MM.1S (cell line): ENCODE measurements around the gene GPR160.

Experiments used
- DNase-seq: peaks from one replicate; pipeline ENCODE4 v3.0.0-alpha.2; 2015
- H2AFZ ChIP-seq: fragments of 300-600 bp; sonication (generic); 2 replicates; pipeline ENCODE4 v1.6.0; 2016; ENCODE audit warnings: antibody characterized with exemption, low read length
- H3F3A ChIP-seq: fragments of 300-600 bp; sonication (generic); 2 replicates; pipeline ENCODE4 v1.6.1; 2016; ENCODE audit warnings: mild to moderate bottlenecking, antibody characterized with exemption, low read length, moderate library complexity, mixed read lengths; ENCODE audit not compliant: insufficient read depth
- H3K27ac ChIP-seq: fragments of 300-600 bp; sonication (generic); 2 replicates; pipeline ENCODE4 v1.5.1; 2016; ENCODE audit warnings: mild to moderate bottlenecking, low read length
- H3K27me3 ChIP-seq: fragments of 300-600 bp; sonication (generic); replicated peaks from 2 replicates; pipeline ENCODE4 v1.6.0; 2016; ENCODE audit warnings: low read length; ENCODE audit not compliant: insufficient read depth
- H3K36me3 ChIP-seq: fragments of 300-600 bp; sonication (generic); replicated peaks from 2 replicates; pipeline ENCODE4 v1.6.1; 2016; ENCODE audit warnings: mild to moderate bottlenecking, low read length, mixed read lengths; ENCODE audit not compliant: insufficient read depth
- H3K4me1 ChIP-seq: fragments of 300-600 bp; sonication (generic); 2 replicates; pipeline ENCODE4 v1.6.1; 2016; ENCODE audit warnings: low read length, mixed read lengths
- H3K4me2 ChIP-seq: fragments of 300-600 bp; sonication (generic); 2 replicates; pipeline ENCODE4 v1.6.0; 2016; ENCODE audit warnings: low read depth, low read length
- H3K4me3 ChIP-seq: fragments of 300-600 bp; sonication (generic); 2 replicates; pipeline ENCODE4 v1.5.1; 2016; ENCODE audit warnings: low read length, mixed read lengths
- H3K79me2 ChIP-seq: fragments of 300-600 bp; sonication (generic); 2 replicates; pipeline ENCODE4 v1.6.1; 2016; ENCODE audit warnings: mixed run types, low read length, mixed read lengths
- H3K9ac ChIP-seq: fragments of 300-600 bp; sonication (generic); 2 replicates; pipeline ENCODE4 v1.6.1; 2016; ENCODE audit warnings: low read length, mixed read lengths
- H3K9me2 ChIP-seq: fragments of 300-600 bp; sonication (generic); replicated peaks from 2 replicates; pipeline ENCODE4 v1.6.1; 2016; ENCODE audit warnings: mild to moderate bottlenecking, low read length, mixed read lengths; ENCODE audit not compliant: insufficient read depth
- H3K9me3 ChIP-seq: fragments of 300-600 bp; sonication (generic); replicated peaks from 2 replicates; pipeline ENCODE4 v1.6.1; 2016; ENCODE audit warnings: mild to moderate bottlenecking, low read length, mixed read lengths; ENCODE audit not compliant: insufficient read depth
- H4K20me1 ChIP-seq: fragments of 300-600 bp; sonication (generic); 2 replicates; pipeline ENCODE4 v1.6.1; 2016; ENCODE audit warnings: mild to moderate bottlenecking, low read length, moderate library complexity, mixed read lengths; ENCODE audit not compliant: insufficient read depth
- CTCF ChIP-seq: fragments of 300-600 bp; sonication (generic); IDR thresholded peaks from 2 replicates; pipeline ENCODE4 v1.5.1; 2016; ENCODE audit warnings: antibody characterized with exemption, low read length, mixed read lengths
- EZH2 ChIP-seq: fragments of 300-600 bp; sonication (generic); optimal IDR thresholded peaks from 2 replicates; pipeline ENCODE3; 2017; ENCODE audit warnings: low read depth, mild to moderate bottlenecking, antibody characterized with exemption, low read length, mixed read lengths
- EZH2phosphoT487 ChIP-seq: fragments of 300-600 bp; sonication (generic); IDR thresholded peaks from 2 replicates; pipeline ENCODE4 v1.6.1; 2018; ENCODE audit warnings: antibody characterized with exemption, low read length

GPR160 gene

DNA sequence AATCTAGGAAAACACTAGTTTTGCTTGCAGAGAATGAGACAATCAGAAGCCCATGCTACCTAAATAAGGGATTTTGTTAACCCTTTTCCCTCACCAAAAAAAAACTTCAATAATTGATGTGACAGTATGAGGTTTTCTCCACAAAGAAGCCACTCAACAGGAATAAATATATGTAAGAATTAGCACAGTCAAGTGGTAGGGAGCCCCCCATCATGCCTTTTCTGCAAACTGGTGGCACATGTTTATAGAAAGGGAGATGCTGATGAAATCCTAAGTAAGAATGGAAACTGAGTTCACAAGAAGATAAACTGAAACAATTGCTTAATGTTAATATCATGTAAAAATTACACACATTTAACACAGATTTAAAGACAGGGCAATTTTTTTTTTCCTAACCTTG is 92.7 kb downstream of the GPR160 start:
- Histone ChIP-seq H3K4me3 (no peak overlapping the region), H3K4me1 (peaks cover 66% of the 10 kb centered on the region), H3K4me2 (peak overlapping the region; percentile 78), H4K20me1 (no peaks in the 10 kb centered on the region), H3K9me2 (no peaks in the 10 kb centered on the region), H3F3A (peaks cover 54% of the 10 kb centered on the region), H3K9me3 (no peaks in the 10 kb centered on the region), H3K27me3 (no peaks in the 10 kb centered on the region), H2AFZ (no peak overlapping the region), H3K27ac (peak overlapping the region; percentile 83; the same call in 1 of the 2 replicates), H3K9ac (no peak overlapping the region; the same call in 1 of the 2 replicates), H3K36me3 (peaks cover 6% of the 10 kb centered on the region; the same call in 1 of the 2 replicates), H3K79me2 (peaks cover 75% of the 10 kb centered on the region)
- DNase-seq, result no peak
- TF ChIP-seq CTCF (no peak), EZH2 (no peak), EZH2phosphoT487 (no peak)

- H3K4me2 ChIP-seq, result peak overlapping the region; percentile 46
- no peak overlapping the region for H2AFZ ChIP-seq
- peak overlapping the region; percentile 13; the same call in 1 of the 2 replicates for H3K9ac ChIP-seq
- TF ChIP-seq EZH2 (no peak), CTCF (no peak), EZH2phosphoT487 (no peak)
- no peaks in the 10 kb centered on the region for H3K9me2 ChIP-seq
- no peaks in the 10 kb centered on the region for H3K9me3 ChIP-seq
- no peaks in the 10 kb centered on the region for H3K27me3 ChIP-seq
- H3K36me3 ChIP-seq, result peaks cover 15% of the 10 kb centered on the region
- H3K4me3 ChIP-seq, result no peak overlapping the region
- H3K27ac ChIP-seq, result peak overlapping the region; percentile 69; the same call in 1 of the 2 replicates
- no peaks in the 10 kb centered on the region for H4K20me1 ChIP-seq
- peaks cover 64% of the 10 kb centered on the region for H3K4me1 ChIP-seq
- peaks cover 54% of the 10 kb centered on the region for H3F3A ChIP-seq
- H3K79me2 ChIP-seq, result peaks cover 76% of the 10 kb centered on the region
- DNase-seq, result peak; percentile 91
These were observed 94.5 kb downstream of the GPR160 start for GRCh38 chr3:170132335-170132734.
